Osteoblast (primary cell): Measurements from ENCODE around the gene SIRT5. TPM values are rescaled to one million over a fixed set of nuclear protein-coding genes. Genes with fewer than 3 reads are reported as not detected.

Source experiments
- DNase-seq: peaks from one replicate; pipeline ENCODE4 v3.0.0; 2011; ENCODE audit warnings: low spot score, mixed read lengths; ENCODE audit not compliant: insufficient read length; ENCODE audit errors: missing footprints
- H2AFZ ChIP-seq: 2 replicates; pipeline ENCODE4 v1.6.0; 2011; ENCODE audit warnings: mild to moderate bottlenecking, low read length
- H3K27ac ChIP-seq: 2 replicates; pipeline ENCODE4 v1.5.1; 2011; ENCODE audit warnings: mild to moderate bottlenecking, low read depth, low read length, moderate library complexity
- H3K27me3 ChIP-seq: 2 replicates; pipeline ENCODE4 v1.6.0; 2012; ENCODE audit warnings: mild to moderate bottlenecking, control low read depth, inconsistent platforms, low read length, moderate library complexity; ENCODE audit not compliant: insufficient read depth
- H3K36me3 ChIP-seq: 2 replicates; pipeline ENCODE4 v1.5.1; 2011; ENCODE audit warnings: mild to moderate bottlenecking, low read length, control low read depth, moderate library complexity; ENCODE audit not compliant: insufficient read depth
- H3K4me1 ChIP-seq: 2 replicates; pipeline ENCODE4 v1.5.1; 2011; ENCODE audit warnings: mild to moderate bottlenecking, low read length, control low read depth, moderate library complexity; ENCODE audit not compliant: insufficient read depth
- H3K4me2 ChIP-seq: 2 replicates; pipeline ENCODE4 v1.6.0; 2011; ENCODE audit warnings: mild to moderate bottlenecking, low read length; ENCODE audit not compliant: insufficient read depth
- H3K4me3 ChIP-seq: fragments of 200-600 bp; sonication (generic); 3 replicates; pipeline ENCODE4 v1.5.1; 2012; ENCODE audit warnings: mild to moderate bottlenecking, low read length, inconsistent platforms; ENCODE audit not compliant: insufficient read depth
- H3K79me2 ChIP-seq: 2 replicates; pipeline ENCODE4 v1.6.0; 2012; ENCODE audit warnings: mild to moderate bottlenecking, low read length, control low read depth, inconsistent platforms; ENCODE audit not compliant: insufficient read depth
- H3K9me3 ChIP-seq: 2 replicates; pipeline ENCODE4 v1.5.1; 2011; ENCODE audit warnings: low read depth, low read length, control low read depth
- H4K20me1 ChIP-seq: 2 replicates; pipeline ENCODE4 v1.6.0; 2012; ENCODE audit warnings: mild to moderate bottlenecking, low read length, control low read depth; ENCODE audit not compliant: insufficient read depth
- CTCF ChIP-seq: IDR thresholded peaks from 2 replicates; pipeline ENCODE4 v1.5.1; 2011; ENCODE audit warnings: mild to moderate bottlenecking, low read depth, low read length, moderate library complexity; ENCODE audit errors: extremely low read depth
- total RNA-seq: library from RNA; depleted of rRNA; stranded (reverse); fragments of >200 nt; gene quantifications from 2 replicates; pipeline ENCODE4 v1.2.3, GENCODE V29; 2012

SIRT5 gene
- total RNA-seq, 1 donor = 9.0 TPM

GRCh38 chr6:13597073-13597472 is 22.7 kb downstream of the SIRT5 start:
- H3K27me3 ChIP-seq = no peaks in the 10 kb centered on the region
- no peaks in the 10 kb centered on the region for H3K79me2 ChIP-seq
- no peaks in the 10 kb centered on the region for H3K9me3 ChIP-seq
- H3K4me3 ChIP-seq = no peak overlapping the region
- no peaks in the 10 kb centered on the region for H4K20me1 ChIP-seq
- DNase-seq = no peak
- H3K4me1 ChIP-seq = no peaks in the 10 kb centered on the region
- H2AFZ ChIP-seq = no peak overlapping the region
- no peak overlapping the region for H3K4me2 ChIP-seq
- no peak for TF ChIP-seq CTCF
- H3K36me3 ChIP-seq = peaks cover 19% of the 10 kb centered on the region
- H3K27ac ChIP-seq = no peak overlapping the region

GRCh38 chr6:13600036-13600435 is 25.6 kb downstream of the SIRT5 start:
- no peak overlapping the region for H3K27ac ChIP-seq
- no peak for TF ChIP-seq CTCF
- no peak overlapping the region for H2AFZ ChIP-seq
- peaks cover 23% of the 10 kb centered on the region for H3K36me3 ChIP-seq
- H3K9me3 ChIP-seq = no peaks in the 10 kb centered on the region
- H3K27me3 ChIP-seq = no peaks in the 10 kb centered on the region
- H3K4me2 ChIP-seq = no peak overlapping the region
- H3K4me1 ChIP-seq = no peaks in the 10 kb centered on the region
- no peaks in the 10 kb centered on the region for H3K79me2 ChIP-seq
- no peak overlapping the region for H3K4me3 ChIP-seq
- no peak for DNase-seq
- no peaks in the 10 kb centered on the region for H4K20me1 ChIP-seq

GRCh38 chr6:13604135-13604534 is 29.7 kb downstream of the SIRT5 start:
- Histone ChIP-seq H3K4me1 (no peaks in the 10 kb centered on the region), H3K9me3 (no peaks in the 10 kb centered on the region), H3K27ac (no peak overlapping the region), H3K4me3 (no peak overlapping the region), H3K27me3 (no peaks in the 10 kb centered on the region), H4K20me1 (no peaks in the 10 kb centered on the region), H3K4me2 (no peak overlapping the region), H2AFZ (no peak overlapping the region), H3K36me3 (peaks cover 18% of the 10 kb centered on the region), H3K79me2 (no peaks in the 10 kb centered on the region)
- no peak for TF ChIP-seq CTCF
- DNase-seq = no peak

- Histone ChIP-seq H4K20me1 (no peaks in the 10 kb centered on the region), H3K9me3 (no peaks in the 10 kb centered on the region), H3K4me3 (no peak overlapping the region), H2AFZ (no peak overlapping the region), H3K79me2 (no peaks in the 10 kb centered on the region), H3K4me1 (no peaks in the 10 kb centered on the region), H3K36me3 (peaks cover 18% of the 10 kb centered on the region), H3K27ac (no peak overlapping the region), H3K27me3 (no peaks in the 10 kb centered on the region), H3K4me2 (no peak overlapping the region)
- no peak for TF ChIP-seq CTCF
- no peak for DNase-seq
Observed at GRCh38 chr6:13604546-13605416, 30.4 kb downstream of the SIRT5 start.
